Gastroesophageal sphincter (tissue), 4 donors: ENCODE results near the gene CSTF1. TPM values are rescaled to one million over a fixed set of nuclear protein-coding genes. Genes with fewer than 3 reads are reported as not detected.

ENCODE experiments used
- ATAC-seq: fragments of 150-250 bp; one replicate; pipeline ENCODE4 v1.9.1; 2016; ENCODE audit warnings: mild to moderate bottlenecking, moderate library complexity
- H3K27ac ChIP-seq, 4 donors: fragments of 200-600 bp; sonication (generic) in 3 of 4; 1 replicate in 3 of 4; 2 replicates in 1 of 4; pipeline ENCODE4 v1.5.1; 2016 to 2019
- H3K27me3 ChIP-seq: fragments of 200-600 bp; sonication (generic); one replicate; pipeline ENCODE4 v1.5.1; 2019
- H3K36me3 ChIP-seq, 2 donors: fragments of 200-600 bp; sonication (generic); one replicate each; pipeline ENCODE4 v1.5.1; 2019; ENCODE audit warnings: control low read depth in 1 of 2
- H3K4me1 ChIP-seq, 3 donors: fragments of 200-600 bp; sonication (generic); 1 replicate in 2 of 3; 2 replicates in 1 of 3; pipeline ENCODE4 v1.5.1; 2016 to 2019; ENCODE audit warnings: control low read depth in 2 of 3
- H3K4me3 ChIP-seq, 2 donors: fragments of 200-600 bp; sonication (generic); one replicate each; pipeline ENCODE4 v1.5.1; 2019; ENCODE audit warnings: mild to moderate bottlenecking in 1 of 2, moderate library complexity in 1 of 2
- H3K9me3 ChIP-seq, 3 donors: fragments of 200-600 bp; sonication (generic); one replicate each; pipeline ENCODE4 v1.5.1; 2017 to 2019; ENCODE audit warnings: control low read depth in 2 of 3
- EP300 ChIP-seq: sonication (generic); formaldehyde crosslinking; IDR thresholded peaks from one replicate; pipeline ENCODE4 v1.6.1; 2017; ENCODE audit warnings: antibody characterized with exemption, mild to moderate bottlenecking
- POLR2A ChIP-seq, 2 donors: fragments of 450-650 bp; IDR thresholded peaks; one replicate each; pipeline ENCODE4 v1.6.1; 2017; ENCODE audit warnings: antibody characterized with exemption in 2 of 2, mild to moderate bottlenecking in 2 of 2, moderate library complexity in 1 of 2
- POLR2AphosphoS5 ChIP-seq: sonication (generic); formaldehyde crosslinking; IDR thresholded peaks from one replicate; pipeline ENCODE4 v1.6.1; 2017; ENCODE audit warnings: antibody characterized with exemption
- WGBS, 2 donors: methylation state at CpG; one replicate each; pipeline ENCODE4 v1.1.5; 2018; ENCODE audit warnings: low coverage in 1 of 2; 5-methylcytosine and 5-hydroxymethylcytosine counted together
- total RNA-seq, 4 donors: library from RNA; depleted of rRNA; stranded (reverse); fragments of >200 nt; gene quantifications; one replicate each; pipeline ENCODE4 v1.1.0, GENCODE V29; 2016
- TF ChIP-seq, protein P1 (sequence below), 4 experiments: fragments of 200-600 bp in 2 of 4; fragments of 450-650 bp in 2 of 4; sonication (generic) in 1 of 4; IDR thresholded peaks; one replicate each; pipeline ENCODE4 v1.5.1; 2017 to 2019; ENCODE audit warnings: antibody characterized with exemption in 4 of 4, mild to moderate bottlenecking in 2 of 4, moderate library complexity in 2 of 4

CSTF1 gene
- total RNA-seq, 4 donors from 2014 or later: 15.3 to 33.1 (median 22.4) TPM

DNA sequence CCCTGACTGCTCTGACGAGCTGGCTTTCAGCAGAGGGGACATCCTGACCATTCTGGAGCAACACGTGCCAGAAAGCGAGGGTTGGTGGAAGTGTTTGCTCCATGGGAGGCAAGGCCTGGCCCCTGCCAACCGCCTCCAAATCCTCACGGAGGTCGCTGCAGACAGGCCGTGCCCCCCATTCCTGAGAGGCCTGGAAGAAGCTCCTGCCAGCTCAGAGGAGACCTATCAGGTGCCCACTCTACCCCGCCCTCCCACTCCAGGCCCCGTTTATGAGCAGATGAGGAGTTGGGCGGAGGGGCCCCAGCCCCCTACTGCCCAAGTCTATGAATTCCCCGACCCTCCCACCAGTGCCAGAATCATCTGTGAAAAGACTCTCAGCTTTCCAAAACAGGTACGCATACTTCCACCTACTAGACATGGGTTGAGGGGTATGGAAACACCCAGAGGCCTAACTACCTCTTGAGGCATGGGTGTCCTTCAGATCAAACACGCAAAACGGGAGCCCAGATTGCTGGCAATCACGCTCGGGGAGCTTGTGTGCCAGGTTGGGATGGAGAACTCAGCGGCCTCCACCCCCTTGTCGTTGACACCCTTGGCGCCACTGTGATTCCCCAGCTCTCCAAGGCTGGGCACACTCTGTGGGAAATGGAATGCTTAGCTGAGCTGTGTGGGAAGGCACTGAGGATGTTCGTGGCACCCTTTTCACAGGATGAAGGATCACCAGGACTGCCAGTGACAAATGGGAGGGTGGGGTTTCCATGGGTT lies 44.9 kb downstream of the CSTF1 start:
- 67 to 94% methylated on average over 3 to 10 of the region's 20 CpGs for WGBS, 2 donors
- no peak overlapping the region for H3K4me3 ChIP-seq
- H3K27ac ChIP-seq: peak overlapping the region in 2 of 4 donors; percentile 66 to 68
- no peaks in the 10 kb centered on the region for H3K36me3 ChIP-seq
- no peak for ATAC-seq
- H3K4me1 ChIP-seq: peaks cover 0 to 39% (median 19%) of the 10 kb centered on the region in 3 donors
- H3K27me3 ChIP-seq: no peaks in the 10 kb centered on the region
- no peak for TF ChIP-seq POLR2AphosphoS5
- TF ChIP-seq EP300: no peak
- no peak for TF ChIP-seq POLR2A (IDR thresholded peaks at IDR 0.05)
- TF ChIP-seq, protein P1, sequence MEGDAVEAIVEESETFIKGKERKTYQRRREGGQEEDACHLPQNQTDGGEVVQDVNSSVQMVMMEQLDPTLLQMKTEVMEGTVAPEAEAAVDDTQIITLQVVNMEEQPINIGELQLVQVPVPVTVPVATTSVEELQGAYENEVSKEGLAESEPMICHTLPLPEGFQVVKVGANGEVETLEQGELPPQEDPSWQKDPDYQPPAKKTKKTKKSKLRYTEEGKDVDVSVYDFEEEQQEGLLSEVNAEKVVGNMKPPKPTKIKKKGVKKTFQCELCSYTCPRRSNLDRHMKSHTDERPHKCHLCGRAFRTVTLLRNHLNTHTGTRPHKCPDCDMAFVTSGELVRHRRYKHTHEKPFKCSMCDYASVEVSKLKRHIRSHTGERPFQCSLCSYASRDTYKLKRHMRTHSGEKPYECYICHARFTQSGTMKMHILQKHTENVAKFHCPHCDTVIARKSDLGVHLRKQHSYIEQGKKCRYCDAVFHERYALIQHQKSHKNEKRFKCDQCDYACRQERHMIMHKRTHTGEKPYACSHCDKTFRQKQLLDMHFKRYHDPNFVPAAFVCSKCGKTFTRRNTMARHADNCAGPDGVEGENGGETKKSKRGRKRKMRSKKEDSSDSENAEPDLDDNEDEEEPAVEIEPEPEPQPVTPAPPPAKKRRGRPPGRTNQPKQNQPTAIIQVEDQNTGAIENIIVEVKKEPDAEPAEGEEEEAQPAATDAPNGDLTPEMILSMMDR (IDR thresholded peaks at IDR 0.05): no peak
- H3K9me3 ChIP-seq: no peaks in the 10 kb centered on the region

GRCh38 chr20:56438284-56438683 lies 45.8 kb downstream of the CSTF1 start:
- H3K9me3 ChIP-seq: no peaks in the 10 kb centered on the region
- no peaks in the 10 kb centered on the region for H3K27me3 ChIP-seq
- H3K27ac ChIP-seq: peak overlapping the region in 2 of 4 donors; percentile 66 to 70
- H3K36me3 ChIP-seq: no peaks in the 10 kb centered on the region
- peaks cover 0 to 36% (median 14%) of the 10 kb centered on the region in 3 donors for H3K4me1 ChIP-seq
- WGBS, 2 donors: 38 to 78% methylated on average over 4 of the region's 4 CpGs
- ATAC-seq: no peak
- no peak for TF ChIP-seq EP300
- no peak for TF ChIP-seq POLR2A (IDR thresholded peaks at IDR 0.05)
- TF ChIP-seq, protein P1 (IDR thresholded peaks at IDR 0.05): no peak
- TF ChIP-seq POLR2AphosphoS5: no peak
- H3K4me3 ChIP-seq: no peak overlapping the region

- H3K4me3 ChIP-seq: no peak overlapping the region
- TF ChIP-seq EP300: no peak
- TF ChIP-seq POLR2AphosphoS5: peak; percentile 40
- no peaks in the 10 kb centered on the region for H3K36me3 ChIP-seq
- WGBS, 2 donors: 16 to 20% methylated on average over 4 to 5 of the region's 5 CpGs
- H3K27me3 ChIP-seq: no peaks in the 10 kb centered on the region
- peak overlapping the region in 3 of 4 donors; percentile 45 to 70 (median 66) for H3K27ac ChIP-seq
- ATAC-seq: peak; percentile 92
- no peaks in the 10 kb centered on the region for H3K9me3 ChIP-seq
- H3K4me1 ChIP-seq: peaks cover 0 to 25% (median 7%) of the 10 kb centered on the region in 3 donors
These were observed 47.4 kb downstream of the CSTF1 start for GRCh38 chr20:56439771-56440291.

DNA sequence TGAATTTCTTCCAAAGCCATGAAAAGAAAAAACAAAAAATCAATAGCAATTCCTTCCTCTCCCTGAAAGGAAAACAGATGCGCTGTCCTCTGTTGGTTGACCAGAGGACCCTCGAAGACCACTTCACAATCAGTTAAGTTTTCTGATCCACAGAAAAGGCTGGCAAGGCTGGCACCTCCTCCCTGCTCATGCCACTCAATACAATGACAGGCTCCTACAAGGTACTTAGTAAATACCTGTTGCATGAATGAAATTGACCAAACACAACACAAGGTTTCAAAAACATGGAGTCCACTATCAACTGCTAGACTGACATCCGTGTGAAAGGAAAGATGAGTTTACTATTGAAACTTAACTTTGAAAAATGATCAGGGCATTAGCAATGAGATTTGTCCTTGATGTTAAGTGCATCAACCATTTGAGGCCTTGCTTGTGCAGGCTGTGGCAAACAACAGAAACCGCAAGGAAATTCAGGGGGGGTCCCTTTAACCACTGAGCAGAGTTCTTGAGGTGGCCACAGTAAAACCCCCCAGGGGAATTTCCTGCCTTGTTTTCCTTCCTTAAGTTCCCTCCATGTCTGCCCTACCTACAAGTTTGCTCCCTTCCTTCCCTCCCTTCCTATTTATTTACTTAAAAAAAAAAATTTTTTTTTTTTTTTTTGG lies 48.0 kb downstream of the CSTF1 start:
- Histone ChIP-seq H3K4me1 (peaks cover 0 to 25% (median 7%) of the 10 kb centered on the region in 3 donors), H3K27ac (peak overlapping the region in 3 of 4 donors; percentile 45 to 70 (median 66)), H3K27me3 (peaks cover 5% of the 10 kb centered on the region), H3K9me3 (no peaks in the 10 kb centered on the region), H3K36me3 (no peaks in the 10 kb centered on the region), H3K4me3 (no peak overlapping the region)
- ATAC-seq: no peak
- 73 to 75% methylated on average over 2 to 4 of the region's 4 CpGs for WGBS, 2 donors
- TF ChIP-seq EP300: no peak
- no peak for TF ChIP-seq POLR2AphosphoS5
- TF ChIP-seq POLR2A (IDR thresholded peaks at IDR 0.05): no peak
- TF ChIP-seq, protein P1 (IDR thresholded peaks at IDR 0.05): no peak
